HT1080 (cell line): ENCODE measurements around the gene LRRC43. TPM values are rescaled to one million over a fixed set of nuclear protein-coding genes. Genes with fewer than 3 reads are reported as not detected.
"Not testable (repeated sequence)": the region's sequence is repeated elsewhere in the genome, so short reads cannot be mapped to it uniquely, and the experiment has no call there.

Source experiments
- DNase-seq: peaks from one replicate; pipeline ENCODE4 v3.0.0-alpha.2; 2015; ENCODE audit warnings: low read depth
- total RNA-seq: library from RNA; depleted of rRNA; stranded (reverse); fragments of >200 nt; shearing (Covaris generic); gene quantifications from 2 replicates; pipeline ENCODE4 v1.2.3, GENCODE V29; 2014

Gene LRRC43
- total RNA-seq, 1 experiment from 2014 or later, result not detected

DNA sequence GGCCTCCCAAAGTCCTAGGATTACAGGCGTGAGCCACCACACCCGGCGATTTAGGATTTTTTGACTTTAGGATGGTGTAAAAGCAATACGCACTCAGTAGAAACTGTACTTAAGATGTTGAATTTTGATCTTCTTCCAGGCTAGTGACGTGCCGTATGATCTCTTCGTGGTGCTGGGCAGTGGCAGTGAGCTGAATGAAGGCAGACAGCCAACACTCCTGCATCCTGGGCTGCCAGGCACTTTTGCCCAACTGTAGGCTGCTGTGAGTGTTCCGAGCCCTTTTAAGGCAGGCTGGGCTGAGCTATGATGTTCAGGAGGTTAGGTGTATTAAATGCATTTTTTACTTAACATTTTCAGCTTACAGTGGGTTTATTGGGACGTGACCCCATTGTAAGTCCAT, 30.2 kb upstream of the LRRC43 start:
- no peak for DNase-seq

DNA sequence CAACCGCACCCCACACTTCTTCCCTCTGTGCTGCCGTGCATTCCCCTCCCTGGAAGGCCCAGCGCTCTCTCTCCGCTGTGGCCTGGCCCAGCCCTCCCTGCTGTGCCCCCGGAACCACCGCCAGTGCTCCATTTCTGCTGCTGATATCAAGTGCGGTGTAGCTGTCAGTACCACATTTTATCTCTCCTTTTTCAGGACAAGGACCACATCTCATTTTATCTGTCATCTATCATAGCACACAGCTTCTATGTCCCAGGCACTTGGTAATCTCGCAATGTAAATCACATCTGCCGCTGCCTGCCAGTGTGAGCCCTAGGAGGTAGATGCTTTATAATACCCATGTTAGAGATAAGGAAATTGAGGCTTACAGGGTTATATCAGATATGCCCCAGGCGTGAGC, 27.2 kb upstream of the LRRC43 start:
- DNase-seq, result no peak

DNA sequence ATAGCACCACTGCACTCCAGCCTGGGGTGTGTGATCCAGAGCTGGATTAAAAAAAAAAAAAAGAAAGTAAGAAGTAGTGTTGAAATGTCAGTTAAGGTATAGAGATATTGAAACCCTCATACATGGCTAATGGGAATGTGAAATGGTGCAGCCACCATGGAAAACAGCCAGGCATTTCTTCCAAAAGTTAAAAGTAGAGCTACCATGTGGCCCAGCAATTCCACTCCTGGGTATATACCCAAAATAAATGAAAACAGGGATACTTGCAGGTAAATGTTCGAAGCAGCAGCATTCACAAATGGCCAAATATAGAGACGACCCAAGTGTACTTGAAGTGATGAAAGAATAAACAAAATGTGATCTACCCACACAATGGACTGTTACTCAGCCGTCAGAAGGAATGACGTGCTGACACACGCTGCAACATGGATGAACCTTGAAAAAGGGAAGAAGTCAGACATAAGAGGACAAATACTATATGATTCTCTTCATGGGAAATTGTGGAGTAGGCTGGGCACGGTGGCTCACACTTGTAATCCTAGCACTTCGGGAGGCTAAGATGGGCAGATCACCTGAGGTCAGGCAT, 24.1 kb upstream of the LRRC43 start:
- DNase-seq, result no peak

DNA sequence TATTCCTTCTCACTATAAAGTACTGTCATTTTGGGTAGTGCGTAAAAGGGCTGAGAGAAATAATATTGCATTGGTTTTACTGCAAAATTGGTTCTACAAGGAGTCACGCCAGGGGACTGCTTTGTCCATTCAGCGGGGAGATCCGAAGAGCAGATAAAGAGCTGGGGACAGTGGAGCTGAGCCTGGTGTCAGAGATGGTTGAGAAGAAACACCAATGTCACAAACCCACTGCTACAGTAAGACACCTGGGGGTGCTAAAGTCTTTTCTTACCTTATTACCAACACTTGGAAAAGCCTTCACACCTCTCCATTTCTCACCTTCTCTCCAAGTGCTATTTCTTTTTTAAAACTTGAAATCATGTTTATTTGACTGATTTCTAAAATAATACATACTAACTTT, 23.0 kb upstream of the LRRC43 start:
- no peak for DNase-seq

DNA sequence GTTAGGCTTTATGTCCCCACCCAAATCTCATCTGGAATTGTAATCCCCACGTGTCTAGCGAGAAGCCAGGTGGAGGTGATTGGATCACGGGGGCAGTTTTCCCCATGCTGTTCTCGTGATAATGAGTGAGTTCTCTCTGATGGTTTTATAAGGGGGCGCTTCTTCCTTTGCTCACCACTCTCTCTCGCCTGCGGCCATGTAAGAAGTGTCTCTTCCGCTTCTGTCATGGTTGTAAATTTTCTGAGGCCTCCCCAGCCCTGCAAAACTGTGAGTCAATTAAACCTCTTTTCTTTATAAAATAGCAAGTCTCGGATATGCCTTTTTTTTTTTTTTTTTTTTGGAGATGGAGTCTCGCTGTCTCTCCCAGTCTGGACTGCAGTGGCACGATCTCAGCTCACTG, 22.2 kb upstream of the LRRC43 start:
- DNase-seq, result no peak

DNA sequence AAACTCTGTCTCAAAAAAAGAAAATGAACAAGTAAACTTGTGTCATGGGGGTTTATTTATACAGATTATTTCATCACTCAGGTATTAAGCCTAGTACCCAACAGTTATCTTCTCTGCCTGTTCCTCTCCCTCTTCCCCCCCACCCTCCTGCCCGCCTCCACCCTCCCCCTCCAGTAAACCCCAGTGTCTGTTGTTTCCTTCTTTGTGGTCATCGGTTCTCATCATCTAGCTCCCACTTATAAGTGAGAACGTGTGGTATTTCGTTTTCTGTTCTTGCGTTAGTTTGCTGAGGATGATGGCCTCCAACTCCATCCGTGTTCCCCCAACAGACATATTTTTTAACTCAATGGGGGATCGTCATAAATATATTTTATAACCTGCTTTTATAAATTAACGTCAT, 21.2 kb upstream of the LRRC43 start:
- DNase-seq, result no peak

DNA sequence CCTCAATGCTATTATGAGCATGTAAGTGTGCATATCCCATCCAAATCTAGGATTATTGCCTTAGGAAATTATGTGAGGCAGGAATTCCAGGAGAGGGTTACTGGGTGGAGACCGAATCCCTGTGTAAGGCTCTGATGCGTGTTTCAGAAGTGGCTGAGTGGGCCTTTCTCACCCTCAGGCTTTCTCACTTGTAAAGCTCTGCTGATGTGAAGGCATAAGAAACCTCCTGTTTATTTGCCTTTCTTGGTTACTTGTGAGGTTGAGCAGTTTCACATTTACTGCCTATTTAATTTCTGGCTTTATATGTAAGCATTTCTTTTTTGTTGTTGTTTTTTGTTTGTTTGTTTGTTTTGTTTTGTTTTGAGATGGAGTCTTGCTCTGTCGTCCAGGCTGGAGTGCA, 19.9 kb upstream of the LRRC43 start:
- no peak for DNase-seq

DNA sequence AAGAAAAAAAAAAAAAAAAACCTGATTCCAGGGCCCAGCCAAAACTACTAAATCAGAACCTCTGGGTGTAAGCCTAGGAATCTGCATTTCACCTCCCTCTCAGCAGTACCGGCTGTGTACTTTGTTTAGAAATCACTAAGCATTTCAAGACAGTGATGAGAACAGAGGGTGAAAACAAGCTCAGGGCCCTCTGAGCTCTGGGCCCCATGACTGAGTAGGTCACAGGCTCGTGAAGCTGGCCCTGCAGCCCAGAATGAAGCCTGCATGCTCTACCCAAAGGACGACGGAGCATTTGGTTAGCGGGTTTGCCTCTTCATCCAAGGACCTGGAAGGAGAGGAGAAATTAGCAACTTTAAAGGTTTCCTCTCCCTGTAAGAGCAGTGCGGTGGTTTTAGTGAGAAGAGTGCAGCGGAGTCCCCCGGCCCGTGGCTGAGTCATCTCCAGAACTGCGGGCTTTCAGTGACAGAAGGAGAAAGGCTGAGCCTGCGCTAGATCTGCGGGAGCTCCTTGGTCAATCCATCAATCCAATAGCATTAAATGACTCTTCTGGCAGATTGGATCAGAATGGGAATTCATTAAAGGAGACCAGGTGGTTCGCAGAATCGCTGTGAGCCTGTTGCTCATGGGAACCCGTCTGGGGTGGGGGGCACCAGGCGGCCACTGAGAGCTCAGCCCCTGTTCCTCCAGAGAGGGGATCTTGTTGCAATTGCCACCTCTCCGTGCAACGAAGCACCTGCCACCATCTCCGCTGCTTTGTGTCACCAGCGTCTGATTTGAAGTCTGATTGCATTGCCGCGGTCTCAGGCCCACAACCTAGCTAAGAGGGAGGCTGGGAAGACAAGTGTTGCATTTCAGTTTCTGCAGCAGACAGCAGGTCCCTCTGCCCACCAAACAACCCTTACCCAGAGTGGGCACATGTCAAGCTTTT, 16.2 kb upstream of the LRRC43 start:
- DNase-seq, result no peak

DNA sequence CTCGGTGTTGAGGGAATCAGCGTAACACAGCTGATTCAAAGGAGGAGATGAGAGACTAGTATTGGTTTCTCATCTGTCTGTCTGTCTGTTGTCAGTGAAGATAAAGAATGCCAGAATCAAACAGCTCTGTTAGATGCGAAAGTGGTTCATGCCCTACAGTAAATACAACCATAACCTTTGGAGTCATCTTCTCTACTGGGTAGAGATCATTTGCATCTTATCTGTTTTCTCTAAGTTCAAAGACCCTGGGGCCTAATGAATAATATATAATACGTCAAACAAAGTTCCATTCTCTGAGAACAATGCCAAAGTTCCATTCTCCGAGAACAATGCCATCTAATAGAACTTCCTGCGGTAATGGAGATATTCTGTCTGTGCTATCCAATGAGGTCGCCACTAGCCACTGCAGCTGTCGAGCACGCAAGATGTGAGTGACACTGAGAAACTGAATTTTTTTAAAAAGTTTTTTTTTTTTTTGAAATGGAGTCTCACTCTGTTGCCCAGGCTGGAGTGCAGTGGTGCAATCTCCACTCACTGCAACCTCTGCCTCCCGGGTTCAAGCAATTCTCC, 15.5 kb upstream of the LRRC43 start:
- no peak for DNase-seq

DNA sequence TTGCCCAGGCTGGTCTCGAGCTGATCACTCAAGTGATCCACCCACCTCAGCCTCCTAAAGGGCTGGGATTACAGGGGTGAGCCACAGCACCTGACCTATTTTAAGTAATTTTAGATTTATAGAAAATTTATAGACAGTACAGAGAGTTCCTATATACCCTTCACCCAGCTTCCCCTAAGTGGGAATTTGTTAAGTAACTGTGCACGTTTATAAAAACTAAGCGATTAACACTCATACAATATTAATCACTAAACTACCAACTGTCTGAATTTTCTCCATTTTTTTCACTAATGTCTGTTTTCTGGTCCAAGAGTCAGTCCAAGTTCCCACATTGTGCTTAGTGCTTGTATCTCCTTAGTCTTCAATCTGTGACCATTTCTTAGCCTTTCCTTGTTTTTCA, 14.4 kb upstream of the LRRC43 start:
- no peak for DNase-seq

DNA sequence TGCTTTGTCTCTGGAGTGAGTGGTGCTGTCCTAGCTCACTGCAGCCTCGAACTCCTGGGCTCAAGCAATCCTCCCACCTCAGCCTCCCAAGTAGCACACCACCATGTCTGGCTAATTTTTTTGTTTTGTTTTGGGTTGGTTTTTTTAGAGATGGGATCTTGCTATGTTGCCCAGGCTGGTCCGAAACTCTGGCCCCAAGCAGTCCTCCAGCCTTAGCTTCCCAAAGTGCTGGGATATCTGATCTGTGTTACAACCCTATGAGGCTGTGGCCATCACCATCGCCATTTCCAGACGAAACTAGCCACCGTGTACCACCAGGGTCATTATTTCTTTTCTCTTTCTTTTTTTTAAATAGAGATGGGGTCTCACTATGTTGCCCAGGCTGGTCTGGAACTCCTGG, 11.5 kb upstream of the LRRC43 start:
- DNase-seq, result no peak

DNA sequence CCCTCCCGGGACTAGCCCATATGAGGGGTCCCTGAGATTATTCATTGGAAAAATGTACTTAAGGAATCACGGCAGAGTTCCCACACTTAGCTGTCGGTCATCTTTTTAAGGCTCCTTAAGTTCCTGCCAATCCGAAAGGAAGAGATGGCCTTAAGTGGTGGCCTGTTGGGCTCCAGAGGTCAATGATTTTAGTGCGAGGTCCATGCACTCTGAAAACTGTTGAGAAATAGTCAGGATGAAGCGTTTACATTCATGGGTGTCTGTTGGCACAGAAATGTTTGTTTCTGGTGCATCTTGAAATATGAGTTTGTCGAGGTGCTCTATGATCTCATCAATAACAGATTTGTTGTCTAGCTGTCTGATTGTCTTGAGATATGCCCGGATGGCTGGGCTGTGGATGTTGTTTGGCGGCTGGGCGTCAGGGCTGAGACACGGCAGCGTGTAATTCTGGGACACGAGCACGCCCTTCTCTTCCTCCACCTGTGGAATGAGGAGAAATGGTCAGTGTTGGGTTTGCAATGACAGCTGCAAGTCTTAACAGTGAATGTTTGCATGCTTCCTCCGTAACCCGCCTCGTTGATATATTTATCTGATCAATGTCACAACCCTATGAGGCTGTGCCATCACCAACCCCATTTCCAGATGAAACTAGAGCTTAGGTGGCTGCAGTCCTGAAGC, 10.5 kb upstream of the LRRC43 start:
- DNase-seq, result no peak

DNA sequence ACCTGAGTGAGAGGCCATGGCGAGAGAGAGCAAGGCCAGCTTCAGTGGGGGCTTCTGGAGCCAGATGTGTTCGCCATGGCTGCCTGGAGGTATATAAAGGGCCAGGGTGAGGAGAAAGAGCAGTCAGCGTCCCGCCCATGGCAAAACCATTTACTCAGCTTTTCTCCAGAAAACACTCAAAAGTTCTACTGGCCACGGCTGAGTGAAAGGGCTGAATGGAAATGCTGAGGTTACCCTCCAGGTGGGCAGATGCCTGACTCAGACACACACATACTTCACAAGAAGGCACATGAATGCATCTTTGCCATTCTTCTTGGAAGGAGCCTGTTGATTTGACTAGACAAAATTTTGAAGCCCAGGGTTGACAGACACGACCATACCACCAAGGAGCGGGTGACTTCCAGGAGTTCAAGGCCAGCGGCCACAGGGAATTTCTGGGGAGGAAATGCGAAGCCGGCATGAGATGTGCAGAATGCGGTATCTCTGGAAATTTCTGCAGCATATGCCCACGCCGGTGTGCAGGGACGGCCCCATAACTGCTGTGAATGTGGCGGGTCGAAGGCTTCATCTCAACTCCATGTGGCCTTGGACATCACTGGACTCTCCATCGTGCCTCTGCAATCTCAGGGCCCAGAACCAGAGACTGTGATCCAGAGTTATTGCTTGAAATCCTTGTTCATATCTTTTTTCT, 8.6 kb upstream of the LRRC43 start, which contains the start of gene IL31:
TSS of gene IL31 (minus strand) at position 67 of the 691 bp plus-strand sequence. CDS start at position 18, 49 bp downstream.
- DNase-seq, result no peak

DNA sequence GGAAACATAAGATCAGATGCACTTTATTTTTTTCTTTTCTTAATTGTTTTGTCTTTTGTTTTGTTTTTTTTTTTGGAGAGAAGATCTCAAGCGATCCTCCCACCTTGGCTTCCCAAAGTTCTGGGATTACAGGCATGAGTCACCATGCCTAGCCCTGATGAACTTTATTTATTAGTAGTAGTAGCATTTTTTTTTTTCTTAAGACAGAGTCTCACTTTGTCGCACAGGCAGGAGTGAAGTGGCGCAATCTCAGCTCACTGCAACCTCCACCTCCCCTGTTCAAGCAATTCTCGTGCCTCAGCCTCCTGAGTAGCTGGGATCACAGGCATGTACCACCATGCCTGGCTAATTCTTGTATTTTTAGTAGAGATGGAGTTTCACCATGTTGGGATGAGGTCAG, 6.5 kb upstream of the LRRC43 start:
- not testable (repeated sequence) for DNase-seq

DNA sequence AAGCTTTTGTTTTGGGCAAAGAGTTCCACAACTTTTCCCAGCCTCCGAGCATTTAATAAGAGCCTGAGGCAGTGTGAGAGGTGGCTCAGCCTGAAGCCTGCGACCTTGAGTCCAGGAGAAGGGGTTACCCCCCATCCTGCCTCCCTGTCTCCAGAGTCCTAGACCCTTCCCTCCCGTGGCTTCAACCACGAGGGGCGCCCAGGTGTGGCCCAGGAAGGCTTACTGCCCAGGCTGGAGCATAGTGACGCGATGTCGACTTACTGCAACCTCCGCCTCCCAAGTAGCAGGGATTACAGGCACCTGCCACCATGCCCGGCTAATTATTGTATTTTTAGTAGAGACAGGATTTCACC, 641 bp downstream of the LRRC43 start:
- DNase-seq, result no peak

DNA sequence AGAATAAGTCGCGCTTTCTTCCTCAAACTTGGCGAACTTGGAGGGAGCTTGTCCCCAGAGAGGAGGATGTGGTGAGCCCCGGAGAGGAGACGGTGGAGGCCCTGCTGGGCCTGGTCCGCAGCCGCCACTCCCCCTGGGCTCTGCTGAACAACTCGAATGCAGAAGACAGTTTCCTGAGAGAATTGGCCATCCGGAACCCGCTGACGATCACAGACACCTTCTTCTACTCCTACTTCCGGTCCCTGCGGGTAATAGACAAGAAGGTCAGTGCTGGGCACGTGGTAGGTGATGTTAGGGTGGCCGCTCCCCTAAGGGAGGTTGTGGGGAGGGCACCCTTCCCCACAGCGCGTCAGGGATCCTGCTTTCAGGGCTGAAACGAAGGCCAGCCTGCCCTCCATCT, 1.6 kb downstream of the LRRC43 start:
- DNase-seq, result no peak

DNA sequence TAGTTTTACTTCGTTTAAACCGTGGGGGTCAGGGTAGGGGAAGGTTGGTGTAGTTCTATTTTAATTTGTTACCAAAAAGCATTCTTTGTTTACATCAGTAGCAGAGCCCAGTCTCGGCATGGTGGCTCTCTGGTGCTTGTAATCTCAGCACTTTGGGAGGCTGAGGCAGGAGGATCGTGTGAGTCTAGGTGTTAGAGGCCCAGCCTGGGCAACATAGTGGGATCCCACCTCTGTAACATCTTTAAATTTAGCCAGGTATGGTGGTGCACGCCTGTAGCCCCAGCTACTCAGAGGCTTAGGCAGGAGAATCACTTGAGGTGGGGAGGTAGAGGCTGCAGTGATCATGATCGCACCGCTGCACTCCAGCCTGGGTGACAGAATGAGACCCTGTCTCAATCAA, 2.2 kb downstream of the LRRC43 start:
- no peak for DNase-seq

DNA sequence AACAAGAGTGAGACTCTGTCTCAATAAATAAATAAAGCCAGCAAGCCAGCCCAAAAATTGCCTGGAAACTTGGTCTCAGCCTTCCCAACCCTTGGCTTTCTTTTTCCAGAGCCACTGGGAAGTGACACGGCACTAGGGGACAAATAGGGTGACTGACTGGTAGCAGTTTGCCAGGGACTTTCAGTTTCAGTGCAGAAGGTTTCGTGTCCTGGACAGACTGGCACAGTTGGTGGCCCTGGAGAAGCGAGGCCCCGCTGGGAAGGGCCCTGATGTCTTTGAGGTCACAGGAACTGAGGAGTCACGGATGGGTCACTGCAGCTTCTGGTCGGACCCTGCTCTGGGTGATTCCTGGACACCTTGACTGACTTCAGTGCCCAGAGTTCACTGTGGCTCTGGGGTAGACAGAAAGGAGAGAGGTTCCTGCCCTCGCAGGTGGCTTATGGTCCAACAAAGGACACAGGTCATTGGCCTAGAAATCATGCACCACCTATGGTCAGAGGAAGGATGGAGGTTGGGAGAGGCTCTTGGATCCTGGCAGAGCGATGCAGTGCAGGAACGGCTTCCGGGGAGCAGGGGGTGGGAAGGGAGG, 2.7 kb downstream of the LRRC43 start:
- DNase-seq, result no peak

DNA sequence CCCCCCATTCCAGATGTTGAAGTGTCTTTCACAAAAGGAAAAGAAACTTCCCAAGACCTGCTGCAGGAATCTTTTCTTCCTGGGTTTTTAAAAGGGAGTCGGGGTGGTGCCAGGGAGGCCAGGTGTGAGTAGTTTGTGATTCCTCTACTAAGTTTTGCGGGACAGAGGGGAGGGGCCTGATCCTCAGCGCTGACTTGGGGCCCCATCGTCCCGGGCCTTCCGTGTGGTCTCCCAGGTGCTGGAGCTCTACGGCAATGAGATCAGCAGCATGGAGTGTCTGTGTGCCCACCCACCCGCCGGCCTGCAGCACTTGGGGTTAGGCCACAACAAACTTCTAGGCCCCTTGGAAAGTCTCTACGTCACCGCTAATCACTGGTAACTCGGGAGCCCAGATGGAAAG, 4.5 kb downstream of the LRRC43 start:
- no peak for DNase-seq

DNA sequence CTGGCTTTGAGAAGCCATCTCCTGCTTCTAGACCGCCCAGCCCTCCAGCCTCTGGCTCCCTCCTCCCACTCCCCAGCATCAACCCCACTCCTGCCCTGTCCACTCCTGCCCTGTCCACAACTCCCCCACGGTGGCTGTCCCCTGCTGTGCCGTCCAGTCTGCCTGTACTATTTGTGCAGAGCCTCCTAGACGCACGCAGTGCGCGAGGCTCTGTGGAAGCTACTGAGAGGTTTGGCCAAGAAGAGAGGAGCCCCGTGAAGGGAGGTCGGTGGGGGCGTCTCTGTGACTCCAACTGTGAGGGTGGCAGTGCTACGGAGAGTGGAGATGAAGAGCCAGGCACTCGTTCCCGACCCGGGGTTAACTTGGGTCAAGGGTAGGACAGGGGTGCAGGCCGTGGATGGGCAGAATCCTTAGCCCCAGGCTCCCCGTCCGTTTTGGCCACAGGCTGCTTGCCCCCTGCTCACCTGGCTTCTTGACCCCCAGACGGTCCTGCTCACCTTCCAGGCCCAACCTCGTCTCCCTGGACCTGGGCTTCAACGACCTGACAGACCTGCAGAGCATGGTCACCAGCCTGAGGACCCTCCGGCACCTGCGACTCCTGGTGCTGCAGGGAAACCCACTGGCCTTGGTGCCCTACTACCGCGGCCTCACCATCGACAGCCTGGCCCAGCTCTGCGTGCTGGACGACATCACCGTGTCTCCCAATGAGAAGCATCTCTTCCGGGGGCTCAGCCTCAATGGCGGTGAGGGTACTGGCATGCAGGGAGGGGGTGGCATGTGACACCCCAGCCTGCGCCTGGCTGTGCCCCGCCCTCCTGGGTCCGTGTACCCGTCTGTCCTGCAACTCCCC, 6.9 kb downstream of the LRRC43 start:
- no peak for DNase-seq
